ENCODE measurements around the gene LTA. TPM values are rescaled to one million over a fixed set of nuclear protein-coding genes. Genes with fewer than 3 reads are reported as not detected.

LTA gene
- total RNA-seq, 1 experiment from 2014 or later, result 1.1 TPM

DNA sequence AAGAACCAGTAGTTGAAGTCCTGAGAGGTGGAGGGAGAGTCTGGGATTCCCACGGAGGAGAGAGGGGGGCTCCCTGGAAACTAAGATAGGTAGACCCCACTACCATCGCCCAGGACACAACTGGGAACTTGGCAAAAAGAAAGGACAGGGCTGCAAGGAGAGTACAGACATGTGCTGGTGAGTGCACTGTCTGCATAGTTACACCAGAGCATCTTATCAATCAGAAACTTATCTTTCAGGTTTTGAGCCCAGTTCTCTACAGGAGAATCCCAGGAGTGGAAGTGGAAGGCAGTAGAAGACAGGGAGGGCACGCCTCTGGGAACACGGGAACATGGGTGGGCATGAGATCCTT, 12.5 kb upstream of the LTA start:
- ChIA-PET RAD21 (ENCODE audit: low non-redundant PET in 1 of 2, low total read pairs in 2 of 2, uncharacterized antibody in 2 of 2, unreplicated experiment in 2 of 2) (no interaction called here), POLR2A (no interaction called here), CTCF (no interaction called here)
- Histone ChIP-seq H3K4me2 (ENCODE audit: low read length) (peak overlapping the region; percentile 72), H3K9me2 (ENCODE audit: insufficient read depth) (no peaks in the 10 kb centered on the region), H3K4me3 (replicated peaks in 1 of 2; ENCODE audit: low read depth in 1 of 2, low read length in 2 of 2) (no peak overlapping the region), H4K20me1 (ENCODE audit: insufficient read depth) (no peaks in the 10 kb centered on the region), H3K9ac (ENCODE audit: low read length) (peak overlapping the region; percentile 31; the same call in 1 of the 2 replicates), H2AFZ (ENCODE audit: low read depth, low read length, poor library complexity, severe bottlenecking) (no peak overlapping the region), H3K4me1 (ENCODE audit: control insufficient read depth in 1 of 2, insufficient read depth in 2 of 2, low read length in 2 of 2) (peaks cover 5 to 24% of the 10 kb centered on the region in 2 experiments; a peak in 3 of 4 replicates), H3K36me3 (ENCODE audit: control insufficient read depth in 1 of 2, insufficient read depth in 2 of 2, low read length in 2 of 2) (peaks cover 18 to 20% of the 10 kb centered on the region in 2 experiments), H3K27ac (ENCODE audit: low read depth, low read length) (no peak overlapping the region), H3K27me3 (ENCODE audit: insufficient read depth, low read length) (no peaks in the 10 kb centered on the region), H3K79me2 (ENCODE audit: insufficient read depth, low read length) (peaks cover 6% of the 10 kb centered on the region; the same call in 1 of the 2 replicates), H3K9me3 (ENCODE audit: control insufficient read depth in 1 of 2, insufficient read depth in 1 of 2, low read depth in 1 of 2, low read length in 2 of 2) (no peaks in the 10 kb centered on the region)
- intact Hi-C loops (cut with micrococcal nuclease), result no loop called here
- DNase-seq (ENCODE audit: low read depth, low spot score) (no peak), ATAC-seq (no peak)
- BruUV-seq (replicated peaks), result no TSS peak
- TF ChIP-seq EZH2 (IDR thresholded peaks at IDR 0.05) (no peak), YY1 (IDR thresholded peaks at IDR 0.05; ENCODE audit: extremely low read depth, insufficient replicate concordance, low read depth, low read length) (no peak), SP1 (IDR thresholded peaks at IDR 0.05; ENCODE audit: low read depth) (no peak), CEBPB (IDR thresholded peaks at IDR 0.05; ENCODE audit: low read depth) (no peak), ZNF274 (IDR thresholded peaks at IDR 0.05; ENCODE audit: low read depth, low read length) (no peak), CBX3 (IDR thresholded peaks at IDR 0.05; ENCODE audit: low read depth) (no peak)
- TF ChIP-seq, protein P1, sequence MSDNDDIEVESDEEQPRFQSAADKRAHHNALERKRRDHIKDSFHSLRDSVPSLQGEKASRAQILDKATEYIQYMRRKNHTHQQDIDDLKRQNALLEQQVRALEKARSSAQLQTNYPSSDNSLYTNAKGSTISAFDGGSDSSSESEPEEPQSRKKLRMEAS (IDR thresholded peaks at IDR 0.05), result no peak

DNA sequence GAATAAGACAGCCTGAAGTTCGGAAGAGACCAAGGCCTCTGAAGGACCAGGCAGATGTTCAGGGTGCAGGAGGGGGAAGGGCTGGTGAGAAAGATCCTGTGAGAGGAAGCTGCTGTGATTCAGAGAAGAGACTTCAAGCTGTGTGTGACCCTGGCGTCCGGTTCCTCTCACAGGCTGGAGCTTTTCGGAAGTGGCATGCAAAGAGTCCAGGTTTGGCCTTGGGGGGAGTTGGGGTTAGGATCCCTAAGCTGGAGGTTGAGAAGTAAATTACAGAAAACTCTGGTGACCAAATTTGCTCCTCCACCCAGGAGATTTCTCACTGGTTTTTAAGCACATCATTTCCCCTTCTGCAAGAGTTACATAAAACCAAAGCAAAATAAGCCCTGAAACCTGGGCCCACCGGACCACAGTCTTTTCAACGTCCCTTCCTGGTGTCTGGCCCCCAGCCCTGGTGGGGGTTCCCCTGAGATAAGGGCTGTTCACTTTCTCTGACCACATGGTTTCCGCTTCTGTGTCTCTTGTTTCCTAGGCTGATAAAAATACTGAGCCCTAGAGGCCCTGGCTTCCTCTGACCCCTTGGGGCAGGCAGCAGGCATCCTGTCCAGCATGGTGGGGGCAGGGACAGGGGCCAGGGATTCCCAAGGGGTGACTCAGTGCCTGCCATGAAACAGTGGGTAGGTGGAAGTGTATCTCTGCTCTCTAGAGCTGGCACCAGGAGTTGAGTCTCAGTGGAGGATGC, 12.0 kb upstream of the LTA start:
- H3K27me3 ChIP-seq (ENCODE audit: insufficient read depth, low read length), result no peaks in the 10 kb centered on the region
- DNase-seq (ENCODE audit: low read depth, low spot score) (no peak), ATAC-seq (peak; percentile 72)
- H3K4me3 ChIP-seq (replicated peaks in 1 of 2; ENCODE audit: low read depth in 1 of 2, low read length in 2 of 2), result peak overlapping the region in 1 of 2 experiments; percentile 24; a peak in 1 of 4 replicates
- POLR2A ChIA-PET, result no interaction called here
- no peaks in the 10 kb centered on the region for H3K9me3 ChIP-seq (ENCODE audit: control insufficient read depth in 1 of 2, insufficient read depth in 1 of 2, low read depth in 1 of 2, low read length in 2 of 2)
- H3K9ac ChIP-seq (ENCODE audit: low read length), result peak overlapping the region; percentile 31
- BruUV-seq (replicated peaks), result no TSS peak
- no peak overlapping the region for H2AFZ ChIP-seq (ENCODE audit: low read depth, low read length, poor library complexity, severe bottlenecking)
- H3K36me3 ChIP-seq (ENCODE audit: control insufficient read depth in 1 of 2, insufficient read depth in 2 of 2, low read length in 2 of 2), result peaks cover 16 to 20% of the 10 kb centered on the region in 2 experiments
- H4K20me1 ChIP-seq (ENCODE audit: insufficient read depth), result no peaks in the 10 kb centered on the region
- peaks cover 5 to 24% of the 10 kb centered on the region in 2 experiments; a peak in 3 of 4 replicates for H3K4me1 ChIP-seq (ENCODE audit: control insufficient read depth in 1 of 2, insufficient read depth in 2 of 2, low read length in 2 of 2)
- H3K9me2 ChIP-seq (ENCODE audit: insufficient read depth), result no peaks in the 10 kb centered on the region
- RAD21 ChIA-PET (ENCODE audit: low non-redundant PET in 1 of 2, low total read pairs in 2 of 2, uncharacterized antibody in 2 of 2, unreplicated experiment in 2 of 2), result no interaction called here
- TF ChIP-seq SP1 (IDR thresholded peaks at IDR 0.05; ENCODE audit: low read depth) (no peak), JUND (IDR thresholded peaks at IDR 0.05) (peak; percentile 45), EGR1 (IDR thresholded peaks at IDR 0.05; ENCODE audit: low read depth) (no peak), EZH2phosphoT487 (IDR thresholded peaks at IDR 0.05; ENCODE audit: borderline replicate concordance) (no peak), CEBPB (IDR thresholded peaks at IDR 0.05; ENCODE audit: low read depth) (no peak), CBX3 (IDR thresholded peaks at IDR 0.05; ENCODE audit: low read depth) (no peak), YY1 (IDR thresholded peaks at IDR 0.05; ENCODE audit: extremely low read depth, insufficient replicate concordance, low read depth, low read length) (no peak), SIN3A (IDR thresholded peaks at IDR 0.05; ENCODE audit: low read depth) (no peak), POLR2AphosphoS5 (IDR thresholded peaks at IDR 0.05; ENCODE audit: low read depth, low read length) (no peak), FOSL1 (IDR thresholded peaks at IDR 0.05; ENCODE audit: low read depth) (peak; percentile 39; the same call in 1 of the 2 replicates)
- TF ChIP-seq, protein P2, sequence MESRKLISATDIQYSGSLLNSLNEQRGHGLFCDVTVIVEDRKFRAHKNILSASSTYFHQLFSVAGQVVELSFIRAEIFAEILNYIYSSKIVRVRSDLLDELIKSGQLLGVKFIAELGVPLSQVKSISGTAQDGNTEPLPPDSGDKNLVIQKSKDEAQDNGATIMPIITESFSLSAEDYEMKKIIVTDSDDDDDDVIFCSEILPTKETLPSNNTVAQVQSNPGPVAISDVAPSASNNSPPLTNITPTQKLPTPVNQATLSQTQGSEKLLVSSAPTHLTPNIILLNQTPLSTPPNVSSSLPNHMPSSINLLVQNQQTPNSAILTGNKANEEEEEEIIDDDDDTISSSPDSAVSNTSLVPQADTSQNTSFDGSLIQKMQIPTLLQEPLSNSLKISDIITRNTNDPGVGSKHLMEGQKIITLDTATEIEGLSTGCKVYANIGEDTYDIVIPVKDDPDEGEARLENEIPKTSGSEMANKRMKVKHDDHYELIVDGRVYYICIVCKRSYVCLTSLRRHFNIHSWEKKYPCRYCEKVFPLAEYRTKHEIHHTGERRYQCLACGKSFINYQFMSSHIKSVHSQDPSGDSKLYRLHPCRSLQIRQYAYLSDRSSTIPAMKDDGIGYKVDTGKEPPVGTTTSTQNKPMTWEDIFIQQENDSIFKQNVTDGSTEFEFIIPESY (IDR thresholded peaks at IDR 0.05; ENCODE audit: extremely low read depth, insufficient replicate concordance, low read length), result no peak
- no peak overlapping the region for H3K27ac ChIP-seq (ENCODE audit: low read depth, low read length)
- H3K79me2 ChIP-seq (ENCODE audit: insufficient read depth, low read length), result peaks cover 6% of the 10 kb centered on the region; the same call in 1 of the 2 replicates
- intact Hi-C loops (cut with micrococcal nuclease), result no loop called here
- H3K4me2 ChIP-seq (ENCODE audit: low read length), result peak overlapping the region; percentile 72
- CTCF ChIA-PET, result no interaction called here
